Endodermal cell (in vitro differentiated cells): ENCODE results near the gene GEN1. TPM values are rescaled to one million over a fixed set of nuclear protein-coding genes. Genes with fewer than 3 reads are reported as not detected.

Source experiments
- DNase-seq: peaks from one replicate; pipeline ENCODE4 v3.0.0-alpha.2; 2017
- H3K27ac ChIP-seq: 2 replicates; pipeline ENCODE4 v1.5.1; 2013; ENCODE audit warnings: mild to moderate bottlenecking, low read depth, low read length, moderate library complexity
- H3K27me3 ChIP-seq: 2 replicates; pipeline ENCODE4 v1.6.1; 2013; ENCODE audit warnings: mild to moderate bottlenecking, low read length, moderate library complexity; ENCODE audit not compliant: insufficient read depth, control insufficient read depth, poor library complexity, severe bottlenecking
- H3K36me3 ChIP-seq: 2 replicates; pipeline ENCODE4 v1.7.0; 2013; ENCODE audit warnings: mild to moderate bottlenecking, low read length, moderate library complexity; ENCODE audit not compliant: control insufficient read depth, insufficient read depth
- H3K4me1 ChIP-seq: one replicate; pipeline ENCODE4 v1.7.0; 2013; ENCODE audit warnings: low read length; ENCODE audit not compliant: control insufficient read depth, insufficient read depth
- H3K4me3 ChIP-seq: 2 replicates; pipeline ENCODE4 v1.5.1; 2013; ENCODE audit warnings: mild to moderate bottlenecking, low read length, moderate library complexity
- H3K9ac ChIP-seq: 2 replicates; pipeline ENCODE4 v1.6.1; 2013; ENCODE audit warnings: mild to moderate bottlenecking, low read length, moderate library complexity; ENCODE audit not compliant: poor library complexity, severe bottlenecking; ENCODE audit errors: extremely low read depth
- H3K9me3 ChIP-seq: 2 replicates; pipeline ENCODE4 v1.6.1; 2013; ENCODE audit warnings: mild to moderate bottlenecking, low read length, moderate library complexity; ENCODE audit not compliant: control insufficient read depth
- H3K27ac Mint-ChIP-seq: 2 replicates; pipeline ENCODE4 v1.8.0; 2020; ENCODE audit warnings: mixed read lengths
- H3K27me3 Mint-ChIP-seq: 2 replicates; pipeline ENCODE4 v1.8.0; 2021; ENCODE audit warnings: mild to moderate bottlenecking, mixed read lengths; ENCODE audit not compliant: insufficient read depth
- H3K36me3 Mint-ChIP-seq: 2 replicates; pipeline ENCODE4 v1.8.0; 2020; ENCODE audit warnings: low read depth, mixed read lengths
- H3K4me1 Mint-ChIP-seq: 2 replicates; pipeline ENCODE4 v1.8.0; 2020; ENCODE audit warnings: mixed read lengths
- H3K4me3 Mint-ChIP-seq: 2 replicates; pipeline ENCODE4 v1.8.0; 2020; ENCODE audit warnings: mild to moderate bottlenecking, moderate library complexity, mixed read lengths
- H3K9me3 Mint-ChIP-seq: 2 replicates; pipeline ENCODE4 v1.8.0; 2020; ENCODE audit warnings: mild to moderate bottlenecking, mixed read lengths
- WGBS, 2 experiments: methylation state at CpG; one replicate each; pipeline versions ENCODE4 v1.1.5 to v1.1.7; 2013; ENCODE audit warnings: missing lambda C conversion rate in 2 of 2, mixed read lengths in 1 of 2; ENCODE audit not compliant: insufficient coverage in 1 of 2, insufficient read length in 1 of 2; 5-methylcytosine and 5-hydroxymethylcytosine counted together
- total RNA-seq, 2 donors: library from RNA; stranded (reverse); fragmentation: NEBNext Ultra II Directional in 1 of 2; extraction: Animal tissue kit (Norgen Biotek cat#: 25700) in 1 of 2; gene quantifications; 2 replicates in 1 of 2; 3 replicates in 1 of 2; pipeline ENCODE4 v1.2.1, GENCODE V29; 2021
- TF ChIP-seq, protein P1 (sequence below): fragments of 200-600 bp; sonication (generic); conservative IDR thresholded peaks from 2 replicates; pipeline ENCODE4 v1.5.0; 2021; ENCODE audit warnings: antibody characterized with exemption, mild to moderate bottlenecking

The GEN1 gene
- total RNA-seq, 2 donors from 2014 or later: 24.5 to 34.5 TPM

DNA sequence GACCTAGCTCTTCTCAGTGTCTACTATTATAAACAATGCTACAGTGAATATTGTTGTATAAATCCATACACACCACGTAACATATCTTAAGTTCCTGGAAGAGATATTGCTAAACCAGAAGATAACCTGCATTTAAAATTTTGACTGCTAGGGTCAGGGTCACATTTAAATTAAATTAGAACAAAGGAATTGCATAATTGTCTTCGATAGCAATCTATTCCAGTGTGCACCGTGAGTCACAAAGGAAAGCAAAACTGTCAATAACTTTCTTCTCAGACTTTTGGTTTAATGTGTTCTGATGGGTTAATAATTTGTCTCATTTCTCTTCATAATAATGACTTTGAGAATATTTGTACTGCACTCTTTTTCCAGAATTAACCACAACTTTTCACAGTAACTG lies 4.2 kb downstream of the GEN1 start:
- WGBS, 2 experiments: 83 to 98% methylated on average over 1 to 3 of the region's 3 CpGs
- H3K9me3 ChIP-seq: no peaks in the 10 kb centered on the region
- Mint-ChIP-seq H3K36me3 (peaks cover 12% of the 10 kb centered on the region), H3K9me3 (no peaks in the 10 kb centered on the region), H3K4me3 (no peak overlapping the region), H3K4me1 (peaks cover 9% of the 10 kb centered on the region), H3K27me3 (no peaks in the 10 kb centered on the region), H3K27ac (no peak overlapping the region)
- TF ChIP-seq, protein P1, sequence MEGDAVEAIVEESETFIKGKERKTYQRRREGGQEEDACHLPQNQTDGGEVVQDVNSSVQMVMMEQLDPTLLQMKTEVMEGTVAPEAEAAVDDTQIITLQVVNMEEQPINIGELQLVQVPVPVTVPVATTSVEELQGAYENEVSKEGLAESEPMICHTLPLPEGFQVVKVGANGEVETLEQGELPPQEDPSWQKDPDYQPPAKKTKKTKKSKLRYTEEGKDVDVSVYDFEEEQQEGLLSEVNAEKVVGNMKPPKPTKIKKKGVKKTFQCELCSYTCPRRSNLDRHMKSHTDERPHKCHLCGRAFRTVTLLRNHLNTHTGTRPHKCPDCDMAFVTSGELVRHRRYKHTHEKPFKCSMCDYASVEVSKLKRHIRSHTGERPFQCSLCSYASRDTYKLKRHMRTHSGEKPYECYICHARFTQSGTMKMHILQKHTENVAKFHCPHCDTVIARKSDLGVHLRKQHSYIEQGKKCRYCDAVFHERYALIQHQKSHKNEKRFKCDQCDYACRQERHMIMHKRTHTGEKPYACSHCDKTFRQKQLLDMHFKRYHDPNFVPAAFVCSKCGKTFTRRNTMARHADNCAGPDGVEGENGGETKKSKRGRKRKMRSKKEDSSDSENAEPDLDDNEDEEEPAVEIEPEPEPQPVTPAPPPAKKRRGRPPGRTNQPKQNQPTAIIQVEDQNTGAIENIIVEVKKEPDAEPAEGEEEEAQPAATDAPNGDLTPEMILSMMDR: no peak
- H3K9ac ChIP-seq: no peak overlapping the region
- no peak for DNase-seq
- no peaks in the 10 kb centered on the region for H3K27me3 ChIP-seq
- H3K4me1 ChIP-seq: no peaks in the 10 kb centered on the region
- peaks cover 16% of the 10 kb centered on the region for H3K36me3 ChIP-seq
- H3K27ac ChIP-seq: no peak overlapping the region
- H3K4me3 ChIP-seq: no peak overlapping the region

DNA sequence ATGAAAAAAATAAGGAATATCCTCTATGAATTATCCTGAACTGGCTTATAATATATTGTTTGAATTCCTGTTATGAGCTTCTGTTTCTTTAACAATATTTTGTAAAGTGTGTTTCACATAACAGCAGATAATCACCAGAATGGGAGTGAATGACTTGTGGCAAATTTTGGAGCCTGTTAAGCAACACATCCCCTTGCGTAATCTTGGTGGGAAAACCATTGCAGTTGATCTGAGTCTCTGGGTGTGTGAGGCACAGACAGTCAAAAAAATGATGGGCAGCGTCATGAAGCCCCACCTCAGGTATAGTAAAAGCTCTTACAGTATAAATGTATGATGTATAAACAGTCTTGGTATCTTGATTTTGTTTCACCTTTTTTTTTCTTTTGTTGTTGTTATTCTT lies 5.9 kb downstream of the GEN1 start:
- peaks cover 19% of the 10 kb centered on the region for H3K36me3 Mint-ChIP-seq
- Histone ChIP-seq H3K4me1 (no peaks in the 10 kb centered on the region), H3K4me3 (no peak overlapping the region), H3K9ac (no peak overlapping the region), H3K27ac (no peak overlapping the region), H3K27me3 (no peaks in the 10 kb centered on the region), H3K9me3 (no peaks in the 10 kb centered on the region), H3K36me3 (peaks cover 30% of the 10 kb centered on the region)
- H3K27me3 Mint-ChIP-seq: no peaks in the 10 kb centered on the region
- WGBS, 2 experiments: 91% methylated on average over 2 of the region's 2 CpGs; no CpG with 5 or more reads in 1 of the 2 experiments
- TF ChIP-seq, protein P1: no peak
- H3K9me3 Mint-ChIP-seq: no peaks in the 10 kb centered on the region
- H3K27ac Mint-ChIP-seq: no peak overlapping the region
- DNase-seq: no peak
- H3K4me3 Mint-ChIP-seq: no peak overlapping the region
- H3K4me1 Mint-ChIP-seq: peaks cover 6% of the 10 kb centered on the region

DNA sequence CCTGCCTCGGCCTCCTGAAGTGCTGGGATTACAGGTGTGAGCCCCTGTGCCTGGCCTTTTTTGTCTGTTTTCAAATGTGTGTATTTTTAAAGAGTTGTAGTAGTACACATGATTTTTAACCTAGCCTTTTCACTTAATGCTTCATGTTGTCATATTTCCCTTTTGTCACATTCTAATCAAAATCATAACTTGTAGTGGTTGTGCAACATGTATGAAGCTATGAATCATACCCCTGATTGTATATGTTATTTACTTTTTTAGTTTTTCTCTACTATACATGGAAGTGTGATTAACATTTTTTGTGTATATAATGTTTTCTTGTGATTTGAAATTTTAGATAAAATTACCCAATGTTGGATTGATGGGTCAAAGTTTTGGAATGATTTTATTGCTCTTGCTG lies 8.5 kb downstream of the GEN1 start:
- H3K27me3 ChIP-seq: no peaks in the 10 kb centered on the region
- Mint-ChIP-seq H3K9me3 (no peaks in the 10 kb centered on the region), H3K27me3 (no peaks in the 10 kb centered on the region), H3K36me3 (peaks cover 22% of the 10 kb centered on the region), H3K4me3 (no peak overlapping the region), H3K27ac (no peak overlapping the region), H3K4me1 (no peaks in the 10 kb centered on the region)
- no peak overlapping the region for H3K9ac ChIP-seq
- H3K36me3 ChIP-seq: peaks cover 49% of the 10 kb centered on the region
- no peak overlapping the region for H3K4me3 ChIP-seq
- H3K4me1 ChIP-seq: no peaks in the 10 kb centered on the region
- TF ChIP-seq, protein P1: no peak
- H3K27ac ChIP-seq: no peak overlapping the region
- WGBS, 2 experiments: 96% methylated on average over 1 of the region's 1 CpG; no CpG with 5 or more reads in 1 of the 2 experiments
- DNase-seq: no peak
- no peaks in the 10 kb centered on the region for H3K9me3 ChIP-seq
